ENCODE measurements around the gene DYNC2I2. TPM values are rescaled to one million over a fixed set of nuclear protein-coding genes. Genes with fewer than 3 reads are reported as not detected.

The DYNC2I2 gene
- total and polyA plus RNA-seq, 4 experiments from 2014 or later = 1.7 to 4.6 (median 3.3) TPM

GRCh38 chr9:128636556-128637530, 19.8 kb downstream of the DYNC2I2 start:
- Mint-ChIP-seq H3K4me3 (no peak overlapping the region), H3K9me3 (peaks cover 0 to 2% (median 0%) of the 10 kb centered on the region in 8 donors), H3K4me1 (peaks cover 0 to 1% (median 0%) of the 10 kb centered on the region in 4 donors), H3K36me3 (peaks cover 12 to 22% of the 10 kb centered on the region in 2 donors), H3K27me3 (no peaks in the 10 kb centered on the region), H3K27ac (no peak overlapping the region)
- intact Hi-C loops (cut with micrococcal nuclease) = no loop called here
- peaks cover 17% of the 10 kb centered on the region for H3K36me3 ChIP-seq (ENCODE audit: insufficient read depth, low read length)
- no peak overlapping the region for H3K27ac ChIP-seq (ENCODE audit: low read depth, low read length)
- no peaks in the 10 kb centered on the region for H3K9me3 ChIP-seq (ENCODE audit: control insufficient read depth in 1 of 2, low read length in 2 of 2)
- no peaks in the 10 kb centered on the region for H3K27me3 ChIP-seq (ENCODE audit: insufficient read depth, low read length)
- ChIA-PET POLR2A (ENCODE audit: partially characterized antibody) (no interaction called here), CTCF (ENCODE audit: partially characterized antibody) (interaction anchor here (1.1 kb wide), 1 partner anchor 18 kb away, joined by 5 read pairs; no protein-coding TSS in a partner anchor)
- DNase-seq = no peak
- H3K4me1 ChIP-seq (ENCODE audit: insufficient read depth, low read length) = no peaks in the 10 kb centered on the region
- no peak overlapping the region for H3K4me3 ChIP-seq (ENCODE audit: low read length in 2 of 2)

DNA sequence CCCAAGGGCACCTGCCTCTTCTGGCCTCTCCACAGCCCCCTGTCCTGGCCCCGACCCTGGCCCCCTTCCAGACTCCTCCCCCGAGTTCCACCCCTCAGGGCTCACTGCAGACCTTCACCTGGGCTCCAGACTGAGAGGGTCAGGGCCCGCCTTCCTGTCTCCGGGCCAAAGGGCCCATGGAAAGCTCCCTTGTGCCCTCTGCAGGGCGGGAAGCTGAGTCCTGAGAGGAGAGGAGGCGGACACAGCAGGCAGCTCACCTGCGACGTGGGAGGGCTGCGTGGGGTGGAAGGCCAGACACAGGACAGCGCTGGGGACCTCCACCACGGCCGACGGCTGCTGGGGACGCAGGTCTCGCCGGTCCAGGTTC, 20.6 kb downstream of the DYNC2I2 start:
- Mint-ChIP-seq H3K36me3 (peaks cover 16 to 27% of the 10 kb centered on the region in 2 donors), H3K27me3 (no peaks in the 10 kb centered on the region), H3K27ac (peak overlapping the region in 1 of 7 donors; percentile 47), H3K4me1 (peaks cover 0 to 1% (median 0%) of the 10 kb centered on the region in 4 donors), H3K9me3 (peaks cover 0 to 2% (median 0%) of the 10 kb centered on the region in 8 donors), H3K4me3 (no peak overlapping the region)
- H3K4me1 ChIP-seq (ENCODE audit: insufficient read depth, low read length) = no peaks in the 10 kb centered on the region
- no peaks in the 10 kb centered on the region for H3K27me3 ChIP-seq (ENCODE audit: insufficient read depth, low read length)
- peaks cover 23% of the 10 kb centered on the region for H3K36me3 ChIP-seq (ENCODE audit: insufficient read depth, low read length)
- CTCF ChIA-PET (ENCODE audit: partially characterized antibody) = interaction anchor here (1.1 kb wide), 1 partner anchor 19 kb away, joined by 5 read pairs; no protein-coding TSS in a partner anchor
- no peak overlapping the region for H3K4me3 ChIP-seq (ENCODE audit: low read length in 2 of 2)
- no peak for DNase-seq
- intact Hi-C loops (cut with micrococcal nuclease) = no loop called here
- H3K9me3 ChIP-seq (ENCODE audit: control insufficient read depth in 1 of 2, low read length in 2 of 2) = no peaks in the 10 kb centered on the region
- POLR2A ChIA-PET (ENCODE audit: partially characterized antibody) = interaction anchor here (1.1 kb wide), 1 partner anchor 11 kb away, joined by 3 read pairs; no protein-coding TSS in a partner anchor
- no peak overlapping the region for H3K27ac ChIP-seq (ENCODE audit: low read depth, low read length)

GRCh38 chr9:128635266-128636023, 21.2 kb downstream of the DYNC2I2 start:
- peaks cover 0 to 2% (median 0%) of the 10 kb centered on the region in 8 donors for H3K9me3 Mint-ChIP-seq
- H3K36me3 Mint-ChIP-seq = peaks cover 16 to 28% of the 10 kb centered on the region in 2 donors
- H3K4me1 ChIP-seq (ENCODE audit: insufficient read depth, low read length) = no peaks in the 10 kb centered on the region
- no peak overlapping the region for H3K4me3 ChIP-seq (ENCODE audit: low read length in 2 of 2)
- intact Hi-C loops (cut with micrococcal nuclease) = no loop called here
- no peak overlapping the region for H3K4me3 Mint-ChIP-seq
- peaks cover 24% of the 10 kb centered on the region for H3K36me3 ChIP-seq (ENCODE audit: insufficient read depth, low read length)
- peaks cover 0 to 1% (median 0%) of the 10 kb centered on the region in 4 donors for H3K4me1 Mint-ChIP-seq
- H3K27ac ChIP-seq (ENCODE audit: low read depth, low read length) = no peak overlapping the region
- no peak overlapping the region for H3K27ac Mint-ChIP-seq
- ChIA-PET POLR2A (ENCODE audit: partially characterized antibody) (interaction anchor here (1.1 kb wide), 1 partner anchor 10 kb away, joined by 3 read pairs; no protein-coding TSS in a partner anchor), CTCF (ENCODE audit: partially characterized antibody) (no interaction called here)
- H3K27me3 ChIP-seq (ENCODE audit: insufficient read depth, low read length) = no peaks in the 10 kb centered on the region
- no peaks in the 10 kb centered on the region for H3K27me3 Mint-ChIP-seq
- no peak for DNase-seq
- no peaks in the 10 kb centered on the region for H3K9me3 ChIP-seq (ENCODE audit: control insufficient read depth in 1 of 2, low read length in 2 of 2)

DNA sequence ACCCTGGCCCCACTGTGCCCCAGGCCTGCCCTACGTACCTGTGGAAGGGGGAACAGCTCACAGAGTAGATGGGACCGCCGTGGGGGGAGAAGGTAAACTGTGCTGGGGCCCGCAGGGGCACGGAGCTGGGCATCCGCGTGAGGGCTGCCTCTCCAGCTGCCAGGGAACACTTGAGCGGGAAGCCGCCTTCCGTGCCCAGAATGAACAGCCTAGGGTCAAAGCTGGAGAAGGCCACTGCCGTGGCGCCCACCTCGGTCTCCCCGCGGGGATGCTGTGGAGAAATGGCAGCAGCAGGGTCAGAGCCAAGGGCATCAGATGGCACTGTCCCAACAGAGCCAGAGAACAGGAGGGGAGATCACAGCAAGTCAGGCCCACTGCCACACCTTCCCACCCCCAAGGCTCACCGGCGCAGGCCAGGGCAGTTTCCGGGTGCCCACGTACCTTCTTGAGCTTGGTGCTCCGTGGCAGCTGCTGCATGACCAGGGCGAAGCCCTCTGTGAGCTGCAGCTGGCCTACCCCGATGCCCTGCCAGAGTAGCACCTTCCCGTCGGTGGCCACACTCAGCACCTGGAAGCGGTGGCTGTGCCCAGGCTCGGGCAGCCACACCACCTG, 21.9 kb downstream of the DYNC2I2 start:
- POLR2A ChIA-PET (ENCODE audit: partially characterized antibody) = interaction anchor here (0.8 to 1.1 kb wide), 2 partner anchors 10 kb away, joined by 3 read pairs; no protein-coding TSS in a partner anchor

DNA sequence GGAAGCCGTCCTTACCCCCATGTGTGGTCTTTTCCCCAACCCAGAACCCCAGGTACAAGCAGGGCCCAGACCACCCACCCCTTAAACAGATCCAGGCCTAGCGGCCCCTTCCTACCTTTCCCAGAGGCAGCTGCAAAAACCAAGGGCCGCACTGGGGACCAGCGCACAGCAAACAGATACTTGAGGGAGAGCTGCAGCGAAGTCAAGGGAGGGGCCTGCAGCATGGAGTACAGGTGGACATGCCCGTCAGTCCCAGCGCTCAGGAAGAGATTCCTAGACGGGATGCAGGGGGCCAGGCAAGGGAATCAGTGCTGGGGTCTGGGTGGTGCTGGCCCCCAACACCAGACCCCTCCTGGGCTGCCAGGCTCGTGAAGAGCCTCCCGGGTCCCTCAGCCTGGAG, 22.5 kb downstream of the DYNC2I2 start:
- peaks cover 37% of the 10 kb centered on the region for H3K36me3 ChIP-seq (ENCODE audit: insufficient read depth, low read length)
- Mint-ChIP-seq H3K4me3 (no peak overlapping the region), H3K4me1 (peaks cover 0 to 1% (median 0%) of the 10 kb centered on the region in 4 donors), H3K36me3 (peaks cover 21 to 40% of the 10 kb centered on the region in 2 donors), H3K27me3 (no peaks in the 10 kb centered on the region), H3K9me3 (peaks cover 0 to 2% (median 0%) of the 10 kb centered on the region in 8 donors), H3K27ac (no peak overlapping the region)
- POLR2A ChIA-PET (ENCODE audit: partially characterized antibody) = interaction anchor here (0.8 to 2.0 kb wide), 2 partner anchors 10 to 90 kb away, joined by 3 to 5 read pairs; partner anchors contain the start of gene ZDHHC12
- intact Hi-C loops (cut with micrococcal nuclease) = no loop called here
- H3K4me3 ChIP-seq (ENCODE audit: low read length in 2 of 2) = no peak overlapping the region
- no peak for DNase-seq
- no peaks in the 10 kb centered on the region for H3K27me3 ChIP-seq (ENCODE audit: insufficient read depth, low read length)
- CTCF ChIA-PET (ENCODE audit: partially characterized antibody) = interaction anchor here (1.5 kb wide), 1 partner anchor 14 kb away, joined by 3 read pairs; no protein-coding TSS in a partner anchor
- H3K9me3 ChIP-seq (ENCODE audit: control insufficient read depth in 1 of 2, low read length in 2 of 2) = no peaks in the 10 kb centered on the region
- H3K4me1 ChIP-seq (ENCODE audit: insufficient read depth, low read length) = no peaks in the 10 kb centered on the region
- no peak overlapping the region for H3K27ac ChIP-seq (ENCODE audit: low read depth, low read length)

More for the DNA sequence above, 21.9 kb downstream of the DYNC2I2 start:
- H3K4me1 Mint-ChIP-seq = peaks cover 0 to 1% (median 0%) of the 10 kb centered on the region in 4 donors
- Histone ChIP-seq H3K27me3 (ENCODE audit: insufficient read depth, low read length) (no peaks in the 10 kb centered on the region), H3K9me3 (ENCODE audit: control insufficient read depth in 1 of 2, low read length in 2 of 2) (no peaks in the 10 kb centered on the region), H3K4me1 (ENCODE audit: insufficient read depth, low read length) (no peaks in the 10 kb centered on the region), H3K27ac (ENCODE audit: low read depth, low read length) (no peak overlapping the region), H3K4me3 (ENCODE audit: low read length in 2 of 2) (no peak overlapping the region), H3K36me3 (ENCODE audit: insufficient read depth, low read length) (peaks cover 31% of the 10 kb centered on the region)
- H3K4me3 Mint-ChIP-seq = no peak overlapping the region
- DNase-seq = no peak
- H3K27ac Mint-ChIP-seq = peak overlapping the region in 1 of 7 donors; percentile 72
- intact Hi-C loops (cut with micrococcal nuclease) = no loop called here
- H3K36me3 Mint-ChIP-seq = peaks cover 17 to 35% of the 10 kb centered on the region in 2 donors
- peaks cover 0 to 2% (median 0%) of the 10 kb centered on the region in 8 donors for H3K9me3 Mint-ChIP-seq
- H3K27me3 Mint-ChIP-seq = no peaks in the 10 kb centered on the region
- CTCF ChIA-PET (ENCODE audit: partially characterized antibody) = no interaction called here

DNA sequence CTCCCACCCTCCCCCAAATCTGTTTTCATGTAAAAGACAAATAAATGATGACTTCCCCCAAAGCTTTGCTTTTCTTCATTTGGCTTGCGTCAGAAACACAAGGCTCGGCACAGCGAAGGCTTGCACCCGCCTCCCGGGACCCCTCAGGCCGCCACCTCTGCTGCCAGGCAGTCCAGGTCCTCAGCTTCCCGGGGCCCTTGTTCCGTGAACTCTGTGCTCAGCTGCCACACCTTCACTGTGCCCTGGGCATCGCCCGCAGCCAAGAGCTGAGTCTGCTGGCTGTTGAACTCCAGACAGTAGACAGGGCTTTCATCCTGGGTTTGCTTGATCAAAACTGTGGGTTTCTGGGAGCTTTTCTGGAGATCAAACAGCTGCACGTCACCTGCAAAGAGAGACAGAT, 23.0 kb downstream of the DYNC2I2 start:
- Mint-ChIP-seq H3K36me3 (peaks cover 25 to 45% of the 10 kb centered on the region in 2 donors), H3K9me3 (peaks cover 0 to 2% (median 0%) of the 10 kb centered on the region in 8 donors), H3K4me3 (no peak overlapping the region), H3K27ac (peak overlapping the region in 2 of 7 donors; percentile 10 to 57), H3K27me3 (no peaks in the 10 kb centered on the region), H3K4me1 (peaks cover 0 to 1% (median 0%) of the 10 kb centered on the region in 4 donors)
- no peak overlapping the region for H3K27ac ChIP-seq (ENCODE audit: low read depth, low read length)
- CTCF ChIA-PET (ENCODE audit: partially characterized antibody) = interaction anchor here (1.5 kb wide), 1 partner anchor 15 kb away, joined by 3 read pairs; no protein-coding TSS in a partner anchor
- no peaks in the 10 kb centered on the region for H3K27me3 ChIP-seq (ENCODE audit: insufficient read depth, low read length)
- POLR2A ChIA-PET (ENCODE audit: partially characterized antibody) = interaction anchor here (0.8 to 2.0 kb wide), 3 partner anchors 8 to 90 kb away, joined by 3 to 5 read pairs (median 3); partner anchors contain the start of gene ZDHHC12
- no peak overlapping the region for H3K4me3 ChIP-seq (ENCODE audit: low read length in 2 of 2)
- H3K36me3 ChIP-seq (ENCODE audit: insufficient read depth, low read length) = peaks cover 42% of the 10 kb centered on the region
- intact Hi-C loops (cut with micrococcal nuclease) = no loop called here
- no peaks in the 10 kb centered on the region for H3K9me3 ChIP-seq (ENCODE audit: control insufficient read depth in 1 of 2, low read length in 2 of 2)
- DNase-seq = no peak
- H3K4me1 ChIP-seq (ENCODE audit: insufficient read depth, low read length) = no peaks in the 10 kb centered on the region

Data from CD4-positive, alpha-beta memory T cell (primary cell).